ENCODE results near the gene PICALM.
"Not testable (repeated sequence)": the region's sequence is repeated elsewhere in the genome, so short reads cannot be mapped to it uniquely, and the experiment has no call there.

The PICALM gene

GRCh38 chr11:86108890-86109638 is 40.2 kb upstream of the PICALM start:
- DNase-seq (ENCODE audit: low read depth) = no peak
- TF ChIP-seq POLR2A (IDR thresholded peaks at IDR 0.05; ENCODE audit: extremely low read depth, insufficient read length) = no peak
- no peak for TF ChIP-seq MYC (IDR thresholded peaks at IDR 0.05; ENCODE audit: low read depth, low read length)
- TF ChIP-seq MAX (IDR thresholded peaks at IDR 0.05; ENCODE audit: low read depth, low read length) = no peak
- H3K4me3 ChIP-seq (ENCODE audit: low read depth, low read length) = no peak overlapping the region

GRCh38 chr11:86108191-86108590 is 39.3 kb upstream of the PICALM start:
- TF ChIP-seq MYC (IDR thresholded peaks at IDR 0.05; ENCODE audit: low read depth, low read length) = no peak
- TF ChIP-seq CTCF (IDR thresholded peaks at IDR 0.05; ENCODE audit: low read depth, low read length) = no peak
- TF ChIP-seq MAX (IDR thresholded peaks at IDR 0.05; ENCODE audit: low read depth, low read length) = no peak
- TF ChIP-seq POLR2A (IDR thresholded peaks at IDR 0.05; ENCODE audit: extremely low read depth, insufficient read length) = no peak
- DNase-seq (ENCODE audit: low read depth) = no peak
- no peak overlapping the region for H3K4me3 ChIP-seq (ENCODE audit: low read depth, low read length)

- TF ChIP-seq CTCF (IDR thresholded peaks at IDR 0.05; ENCODE audit: low read depth, low read length) (no peak), POLR2A (IDR thresholded peaks at IDR 0.05; ENCODE audit: extremely low read depth, insufficient read length) (no peak), MYC (IDR thresholded peaks at IDR 0.05; ENCODE audit: low read depth, low read length) (no peak), MAX (IDR thresholded peaks at IDR 0.05; ENCODE audit: low read depth, low read length) (no peak)
- no peak for DNase-seq (ENCODE audit: low read depth)
- H3K4me3 ChIP-seq (ENCODE audit: low read depth, low read length) = no peak overlapping the region
These were observed 38.0 kb upstream of the PICALM start for GRCh38 chr11:86106916-86107315.

GRCh38 chr11:86106031-86106430 is 37.1 kb upstream of the PICALM start:
- not testable (repeated sequence) for H3K4me3 ChIP-seq (ENCODE audit: low read depth, low read length); DNase-seq (ENCODE audit: low read depth)

- not testable (repeated sequence) for H3K4me3 ChIP-seq (ENCODE audit: low read depth, low read length); DNase-seq (ENCODE audit: low read depth)
These were observed 36.7 kb upstream of the PICALM start for GRCh38 chr11:86105601-86106000.

GRCh38 chr11:86103808-86104207 is 34.9 kb upstream of the PICALM start:
- no peak overlapping the region for H3K4me3 ChIP-seq (ENCODE audit: low read depth, low read length)
- no peak for TF ChIP-seq POLR2A (IDR thresholded peaks at IDR 0.05; ENCODE audit: extremely low read depth, insufficient read length)
- TF ChIP-seq CTCF (IDR thresholded peaks at IDR 0.05; ENCODE audit: low read depth, low read length) = no peak
- no peak for TF ChIP-seq MAX (IDR thresholded peaks at IDR 0.05; ENCODE audit: low read depth, low read length)
- no peak for TF ChIP-seq MYC (IDR thresholded peaks at IDR 0.05; ENCODE audit: low read depth, low read length)
- no peak for DNase-seq (ENCODE audit: low read depth)

GRCh38 chr11:86101941-86102407 is 33.1 kb upstream of the PICALM start:
- no peak for DNase-seq (ENCODE audit: low read depth)
- H3K4me3 ChIP-seq (ENCODE audit: low read depth, low read length) = no peak overlapping the region
- no peak for TF ChIP-seq CTCF (IDR thresholded peaks at IDR 0.05; ENCODE audit: low read depth, low read length)
- no peak for TF ChIP-seq POLR2A (IDR thresholded peaks at IDR 0.05; ENCODE audit: extremely low read depth, insufficient read length)
- TF ChIP-seq MYC (IDR thresholded peaks at IDR 0.05; ENCODE audit: low read depth, low read length) = no peak
- TF ChIP-seq MAX (IDR thresholded peaks at IDR 0.05; ENCODE audit: low read depth, low read length) = no peak

Data from NB4 (cell line).